Progenitor cell of endocrine pancreas (in vitro differentiated cells): Measurements from ENCODE around the gene HAO1. TPM values are rescaled to one million over a fixed set of nuclear protein-coding genes. Genes with fewer than 3 reads are reported as not detected.

Experiments used
- DNase-seq: peaks from one replicate; pipeline ENCODE4 v3.0.0; 2021; ENCODE audit warnings: low spot score; ENCODE audit not compliant: unreplicated experiment
- H3K27ac Mint-ChIP-seq: 2 replicates; pipeline ENCODE4 v1.8.0; 2021; ENCODE audit warnings: mild to moderate bottlenecking, moderate library complexity, mixed read lengths
- H3K27me3 Mint-ChIP-seq: 2 replicates; pipeline ENCODE4 v1.8.0; 2021; ENCODE audit warnings: mixed read lengths
- H3K36me3 Mint-ChIP-seq: 2 replicates; pipeline ENCODE4 v1.8.0; 2022; ENCODE audit warnings: mixed read lengths; ENCODE audit not compliant: insufficient read depth
- H3K4me1 Mint-ChIP-seq: 2 replicates; pipeline ENCODE4 v1.8.0; 2021; ENCODE audit warnings: low read depth, mixed read lengths
- H3K4me3 Mint-ChIP-seq: 2 replicates; pipeline ENCODE4 v1.8.0; 2021; ENCODE audit warnings: low read depth, mild to moderate bottlenecking, moderate library complexity, mixed read lengths
- H3K9me3 Mint-ChIP-seq: 2 replicates; pipeline ENCODE4 v1.8.0; 2021; ENCODE audit warnings: low read depth, mixed read lengths
- CTCF ChIP-seq: fragments of 200-600 bp; sonication (generic); IDR thresholded peaks from one replicate; pipeline ENCODE4 v1.5.0; 2021; ENCODE audit warnings: antibody characterized with exemption, mild to moderate bottlenecking; ENCODE audit not compliant: unreplicated experiment
- total RNA-seq: library from RNA; stranded (reverse); gene quantifications from 2 replicates; pipeline ENCODE4 v1.2.1, GENCODE V29; 2021

The HAO1 gene
- total RNA-seq, 1 donor from 2014 or later: not detected

GRCh38 chr20:7897781-7898364 is 42.4 kb downstream of the HAO1 start:
- Mint-ChIP-seq H3K4me3 (no peak overlapping the region), H3K4me1 (no peaks in the 10 kb centered on the region), H3K36me3 (no peaks in the 10 kb centered on the region), H3K9me3 (no peaks in the 10 kb centered on the region), H3K27me3 (no peaks in the 10 kb centered on the region), H3K27ac (no peak overlapping the region)
- TF ChIP-seq CTCF: no peak
- no peak for DNase-seq

- peaks cover 6% of the 10 kb centered on the region for H3K9me3 Mint-ChIP-seq
- no peaks in the 10 kb centered on the region for H3K27me3 Mint-ChIP-seq
- H3K27ac Mint-ChIP-seq: no peak overlapping the region
- no peaks in the 10 kb centered on the region for H3K36me3 Mint-ChIP-seq
- no peak for TF ChIP-seq CTCF
- no peak for DNase-seq
- H3K4me1 Mint-ChIP-seq: no peaks in the 10 kb centered on the region
- H3K4me3 Mint-ChIP-seq: no peak overlapping the region
These were observed 47.1 kb downstream of the HAO1 start for GRCh38 chr20:7893014-7893730.

- no peak for TF ChIP-seq CTCF
- Mint-ChIP-seq H3K27me3 (no peaks in the 10 kb centered on the region), H3K36me3 (no peaks in the 10 kb centered on the region), H3K4me3 (no peak overlapping the region), H3K27ac (no peak overlapping the region), H3K4me1 (no peaks in the 10 kb centered on the region), H3K9me3 (peaks cover 6% of the 10 kb centered on the region)
- no peak for DNase-seq
These were observed 48.6 kb downstream of the HAO1 start for GRCh38 chr20:7891705-7892104.

- H3K27ac Mint-ChIP-seq: no peak overlapping the region
- H3K9me3 Mint-ChIP-seq: peaks cover 6% of the 10 kb centered on the region
- no peaks in the 10 kb centered on the region for H3K27me3 Mint-ChIP-seq
- H3K36me3 Mint-ChIP-seq: no peaks in the 10 kb centered on the region
- H3K4me1 Mint-ChIP-seq: no peaks in the 10 kb centered on the region
- DNase-seq: no peak
- H3K4me3 Mint-ChIP-seq: no peak overlapping the region
- no peak for TF ChIP-seq CTCF
These were observed 50.5 kb downstream of the HAO1 start for GRCh38 chr20:7889736-7890135.

- DNase-seq: no peak
- Mint-ChIP-seq H3K36me3 (no peaks in the 10 kb centered on the region), H3K4me1 (peaks cover 11% of the 10 kb centered on the region), H3K4me3 (no peak overlapping the region), H3K9me3 (no peaks in the 10 kb centered on the region), H3K27ac (no peak overlapping the region), H3K27me3 (no peaks in the 10 kb centered on the region)
- TF ChIP-seq CTCF: no peak
These were observed 56.5 kb downstream of the HAO1 start for GRCh38 chr20:7883741-7884140.
